Spleen (tissue), 7 donors: ENCODE measurements around the gene ARRDC3.

ENCODE experiments used
- CTCF ChIP-seq, 11 experiments: fragments of 200-600 bp in 7 of 11; fragments of 450-650 bp in 4 of 11; sonication (generic) in 4 of 11; IDR thresholded peaks in 8 of 11; conservative IDR thresholded peaks in 3 of 11; 1 replicate in 7 of 11; 2 replicates in 4 of 11; pipeline versions ENCODE4 v1.4.0 to v1.8.0; 2016 to 2021; ENCODE audit warnings: antibody characterized with exemption in 11 of 11, inconsistent platforms in 4 of 11, mild to moderate bottlenecking in 1 of 11
- POLR2A ChIP-seq, 3 donors: fragments of 450-650 bp; IDR thresholded peaks; one replicate each; pipeline ENCODE4 v1.5.1; 2017; ENCODE audit warnings: antibody characterized with exemption in 3 of 3, mild to moderate bottlenecking in 1 of 3
- donor health status: DM: no; HTN: no; CAD: no; lungs with moderate emphysema.
- donor health status: DM: no; HTN: no; CAD: no.
- donor health status: DM: no; HTN: no; CAD: no.

GRCh38 chr5:91319667-91320066, 63.5 kb downstream of the ARRDC3 start:
- TF ChIP-seq POLR2A (IDR thresholded peaks at IDR 0.05) (no peak), CTCF (IDR thresholded peaks at IDR 0.05 in 8 of 11, conservative IDR thresholded peaks at IDR 0.05 in 3 of 11) (no peak)
